H1 (cell line): ENCODE measurements around the gene SLC1A3. TPM values are rescaled to one million over a fixed set of nuclear protein-coding genes. Genes with fewer than 3 reads are reported as not detected.

Experiments
- CBX8 ChIP-seq: fragments of 300-800, 300-1000 bp; sonication (generic); IDR thresholded peaks from 2 replicates; pipeline ENCODE4 v1.7.1; 2016; ENCODE audit warnings: low read depth, low read length, borderline replicate concordance
- CEBPB ChIP-seq: IDR thresholded peaks from 2 replicates; pipeline ENCODE4 v1.6.1; 2012; ENCODE audit warnings: low read depth, low read length
- MAFK ChIP-seq: IDR thresholded peaks from 2 replicates; pipeline ENCODE4 v1.6.1; 2012; ENCODE audit warnings: low read depth, mild to moderate bottlenecking, improper control_type of control experiment, low read length
- NANOG ChIP-seq: IDR thresholded peaks from 2 replicates; pipeline ENCODE4 v1.6.1; 2011; ENCODE audit warnings: low read length, low read depth, mild to moderate bottlenecking, inconsistent platforms; ENCODE audit not compliant: insufficient read depth, poor library complexity, severe bottlenecking
- SIX5 ChIP-seq: IDR thresholded peaks from 2 replicates; pipeline ENCODE4 v1.6.1; 2011; ENCODE audit warnings: mild to moderate bottlenecking, low read depth, low read length
- polyA plus RNA-seq, 7 experiments: library from polyadenylated mRNA; depleted of rRNA in 3 of 7; stranded (reverse) in 5 of 7; unstranded in 2 of 7; fragments of >200 nt in 5 of 7; fragments of 200-250 nt in 2 of 7; gene quantifications; 1 replicate in 5 of 7; 2 replicates in 1 of 7; 4 replicates in 1 of 7; pipeline versions ENCODE4 v1.2.1 to v1.2.3, GENCODE V29; 2011 to 2013; ENCODE audit warnings: missing spikeins in 2 of 7, mixed read lengths in 2 of 7
- total RNA-seq: library from RNA; stranded (reverse); fragmentation: NEBNext Ultra II Directional; extraction: Animal tissue kit (Norgen Biotek cat#: 25700); gene quantifications from 2 replicates; pipeline ENCODE4 v1.2.1, GENCODE V29; 2021

SLC1A3 gene
- total and polyA plus RNA-seq, 2 of the 8 experiments (the other 6 are each of a cell fraction or from before 2014, with no cell fraction given): 26.7 to 35.3 TPM

DNA sequence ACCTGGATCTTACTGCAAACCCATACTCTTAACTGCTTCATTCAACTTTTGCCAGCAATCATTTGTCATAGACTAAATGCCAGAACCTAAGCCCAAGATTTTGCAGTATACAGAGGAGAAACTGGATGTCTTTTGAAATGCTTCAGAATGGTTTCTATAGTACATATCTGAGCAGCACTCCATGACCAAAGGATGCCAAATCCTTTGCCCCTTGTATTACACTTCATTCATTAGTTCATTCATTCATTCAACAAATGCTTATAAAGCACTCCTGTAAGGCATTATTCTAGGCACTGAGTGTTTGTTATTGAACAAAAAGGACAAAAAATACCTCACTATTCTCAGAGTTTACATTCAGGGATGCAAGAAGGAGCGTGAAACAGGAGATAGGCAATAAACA is 119.9 kb downstream of the SLC1A3 start (continued):
- TF ChIP-seq CBX8 (no peak), CEBPB (no peak), MAFK (no peak), NANOG (no peak), SIX5 (no peak)
